ENCODE data around the gene APOL6. TPM values are rescaled to one million over a fixed set of nuclear protein-coding genes. Genes with fewer than 3 reads are reported as not detected.

Gene APOL6
- total and polyA plus RNA-seq, 11 donors, result 2.3 to 55.8 (median 6.7) TPM

DNA sequence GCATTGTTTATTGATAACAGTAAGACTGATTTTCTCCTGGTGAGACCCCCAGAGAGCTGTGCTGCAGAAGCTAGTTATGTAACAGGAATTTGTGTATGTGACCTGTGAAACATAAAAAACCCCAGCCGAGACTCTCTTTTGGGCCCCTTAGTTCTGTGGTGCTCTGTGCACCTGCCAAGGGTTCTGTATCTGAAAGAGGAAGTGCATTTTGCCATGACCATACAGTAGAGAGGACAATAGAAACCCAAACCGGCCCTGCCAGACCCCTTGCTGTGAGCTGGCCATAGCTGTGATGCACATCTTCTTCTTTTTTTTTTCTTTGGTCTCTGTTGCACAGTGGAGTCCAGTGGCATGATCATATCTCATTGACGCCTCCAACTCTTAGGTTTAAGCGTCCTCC is 38.1 kb downstream of the APOL6 start:
- intact Hi-C loops (cut with DNase I), result loop anchor here in 1 of 10 donors (10.0 kb wide), 1 partner anchor 49 kb away; no protein-coding TSS in a partner anchor
- H3K27ac ChIP-seq, result no peak overlapping the region
- no peaks in the 10 kb centered on the region for H3K27me3 ChIP-seq
- DNase-seq (no peak), ATAC-seq (no peak)
- peaks cover 0 to 6% (median 0%) of the 10 kb centered on the region in 12 donors for H3K4me1 ChIP-seq
- peaks cover 0 to 6% (median 0%) of the 10 kb centered on the region in 12 donors for H3K9me3 ChIP-seq
- 86 to 92% (median 90%) methylated on average over 4 of the region's 4 CpGs for WGBS, 4 donors
- H3K4me3 ChIP-seq, result no peak overlapping the region
- no peak for TF ChIP-seq CTCF (IDR thresholded peaks at IDR 0.05)
- H3K36me3 ChIP-seq, result no peaks in the 10 kb centered on the region

DNA sequence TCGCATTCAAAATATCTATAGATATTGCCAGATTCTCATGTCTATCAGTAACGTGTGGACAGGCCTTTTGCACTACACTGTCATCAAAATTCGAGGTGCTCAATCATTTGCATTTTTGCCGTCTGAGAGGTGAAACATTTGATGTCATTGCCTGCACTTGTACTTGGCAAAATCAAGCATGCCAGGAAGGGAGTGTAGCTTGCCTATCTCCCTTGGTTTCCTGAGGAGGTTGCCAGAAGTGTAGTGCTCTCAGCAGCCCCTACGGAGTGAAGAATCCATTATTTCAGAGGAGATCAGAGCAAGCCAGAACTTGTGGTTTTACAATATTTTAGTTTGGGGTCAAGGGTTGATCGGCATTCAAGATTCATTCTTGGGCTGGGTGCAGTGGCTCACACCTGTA is 39.2 kb downstream of the APOL6 start:
- no peak for DNase-seq
- Histone ChIP-seq H3K36me3 (no peaks in the 10 kb centered on the region), H3K4me3 (no peak overlapping the region), H3K4me1 (peaks cover 0 to 6% (median 0%) of the 10 kb centered on the region in 12 donors), H3K27ac (no peak overlapping the region), H3K27me3 (no peaks in the 10 kb centered on the region), H3K9me3 (no peaks in the 10 kb centered on the region)
- intact Hi-C loops (cut with DNase I), result loop anchor here in 1 of 10 donors (10.0 kb wide), 1 partner anchor 47 kb away; no protein-coding TSS in a partner anchor
- no peak for ATAC-seq
- TF ChIP-seq POLR2A (IDR thresholded peaks at IDR 0.05) (no peak), CTCF (IDR thresholded peaks at IDR 0.05) (no peak)
- WGBS, 4 donors, result 68 to 78% (median 72%) methylated on average over 6 of the region's 6 CpGs

DNA sequence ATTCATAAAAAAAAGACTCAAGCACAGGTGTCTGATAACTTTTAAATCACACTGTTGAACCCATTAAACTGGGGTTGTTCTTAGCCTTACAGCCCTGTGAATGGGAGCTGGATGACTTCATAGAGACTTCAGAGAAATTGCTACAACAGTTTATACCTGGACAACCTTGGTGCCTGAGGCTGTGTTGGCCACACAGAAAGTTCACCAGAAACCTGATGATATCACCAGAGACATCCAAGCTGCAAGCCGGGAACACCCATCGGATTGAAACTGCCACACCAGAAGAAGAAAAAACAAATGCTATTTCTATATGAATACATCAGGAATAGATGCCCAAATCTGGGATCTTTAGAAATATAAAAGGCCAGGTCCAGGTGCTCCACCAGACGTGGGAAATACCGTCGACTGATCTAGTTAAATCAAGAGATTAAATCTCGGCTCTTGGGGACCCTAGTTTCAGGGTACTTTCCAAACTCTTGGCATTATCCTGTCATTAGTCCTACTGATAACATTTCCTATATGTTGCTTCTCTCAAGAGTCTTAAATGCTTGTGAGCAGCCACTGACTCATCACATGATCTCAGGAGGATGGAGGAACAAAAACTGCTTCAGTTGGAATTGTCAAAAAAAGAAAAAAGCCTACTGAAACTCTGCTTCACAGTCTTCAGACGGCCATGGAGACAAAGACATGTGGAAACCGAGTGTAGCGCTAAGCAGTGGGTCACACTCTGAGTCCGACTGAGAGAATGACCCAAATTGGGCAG is 40.8 kb downstream of the APOL6 start:
- intact Hi-C loops (cut with DNase I), result loop anchor here in 1 of 10 donors (10.0 kb wide), 1 partner anchor 46 kb away; no protein-coding TSS in a partner anchor
- 78 to 86% (median 79%) methylated on average over 10 of the region's 10 CpGs for WGBS, 4 donors

More for the DNA sequence above, 40.8 kb downstream of the APOL6 start:
- Histone ChIP-seq H3K27me3 (no peaks in the 10 kb centered on the region), H3K27ac (no peak overlapping the region), H3K9me3 (no peaks in the 10 kb centered on the region), H3K36me3 (no peaks in the 10 kb centered on the region), H3K4me1 (peaks cover 0 to 6% (median 0%) of the 10 kb centered on the region in 12 donors), H3K4me3 (no peak overlapping the region)
- ATAC-seq (no peak), DNase-seq (no peak)
- no peak for TF ChIP-seq CTCF (IDR thresholded peaks at IDR 0.05)
- TF ChIP-seq POLR2A (IDR thresholded peaks at IDR 0.05), result no peak
